Measurements from ENCODE around the gene SEMA4A.
"Not testable (repeated sequence)": the region's sequence is repeated elsewhere in the genome, so short reads cannot be mapped to it uniquely, and the experiment has no call there.

Gene SEMA4A

GRCh38 chr1:156162430-156163037, 9.1 kb downstream of the SEMA4A start:
- DNase-seq: no peak

- DNase-seq: no peak
Measured at GRCh38 chr1:156163712-156164111, 10.3 kb downstream of the SEMA4A start.

- peak; percentile 53 for DNase-seq
Measured at GRCh38 chr1:156164125-156164831, 10.9 kb downstream of the SEMA4A start.

- DNase-seq: no peak
Measured at GRCh38 chr1:156165083-156165482, 11.7 kb downstream of the SEMA4A start.

GRCh38 chr1:156167536-156167935, 14.2 kb downstream of the SEMA4A start:
- no peak for DNase-seq

- no peak for DNase-seq
Measured at GRCh38 chr1:156172696-156173470, 19.5 kb downstream of the SEMA4A start.

- DNase-seq: no peak
Measured at GRCh38 chr1:156176610-156177210, 23.3 kb downstream of the SEMA4A start.

GRCh38 chr1:156177919-156178654, 24.7 kb downstream of the SEMA4A start:
- no peak for DNase-seq

- no peak for DNase-seq
Measured at GRCh38 chr1:156180471-156180870, 27.1 kb downstream of the SEMA4A start.

GRCh38 chr1:156181391-156181924, 28.1 kb downstream of the SEMA4A start:
- DNase-seq: not testable (repeated sequence)

- DNase-seq: not testable (repeated sequence)
Measured at GRCh38 chr1:156182010-156182779, 28.8 kb downstream of the SEMA4A start.

- not testable (repeated sequence) for DNase-seq
Measured at GRCh38 chr1:156186347-156187177, 33.2 kb downstream of the SEMA4A start.

GRCh38 chr1:156190265-156190664, 36.9 kb downstream of the SEMA4A start:
- DNase-seq: not testable (repeated sequence)

GRCh38 chr1:156191292-156191964, 38.0 kb downstream of the SEMA4A start:
- no peak for DNase-seq

GRCh38 chr1:156193208-156193487, 39.8 kb downstream of the SEMA4A start:
- DNase-seq: no peak

GRCh38 chr1:156193488-156194299, 40.3 kb downstream of the SEMA4A start, which contains the start of gene SLC25A44:
TSS of gene SLC25A44 (plus strand) at chr1:156194104. CDS start at chr1:156199848, 5,744 bp downstream.
- DNase-seq: peak; percentile 100

- DNase-seq: no peak
Measured at GRCh38 chr1:156194300-156194652, 40.9 kb downstream of the SEMA4A start.

GRCh38 chr1:156195853-156196252, 42.5 kb downstream of the SEMA4A start:
- DNase-seq: no peak

GRCh38 chr1:156196445-156196844, 43.1 kb downstream of the SEMA4A start:
- DNase-seq: no peak

All from NCI-H526 treated with DMSO at 0.1 percent for 48 hours (cell line).